Measurements from ENCODE around the gene CFDP1.

CFDP1 gene

DNA sequence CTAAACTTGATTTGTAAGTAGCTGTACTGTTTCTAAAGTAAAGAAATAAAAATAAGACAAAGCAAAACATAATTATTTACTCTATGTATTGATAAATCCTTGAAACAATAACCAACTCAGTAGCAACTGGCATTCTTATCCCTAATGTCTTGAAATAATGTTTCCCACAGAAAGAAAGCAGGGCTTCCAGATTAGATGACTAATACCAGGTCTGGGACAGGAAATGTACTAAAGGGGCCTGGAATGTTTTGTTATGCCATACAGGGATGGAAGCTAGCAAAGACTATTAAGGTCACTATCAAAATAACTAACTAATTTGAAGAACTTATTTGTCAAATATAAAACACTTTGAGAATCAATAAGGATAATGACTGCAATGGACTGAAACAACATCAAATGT lies 82.1 kb downstream of the CFDP1 start:
- TF ChIP-seq TEAD4 (IDR thresholded peaks at IDR 0.05) (no peak), FOXM1 (IDR thresholded peaks at IDR 0.05; ENCODE audit: borderline replicate concordance, low read depth) (no peak), EGR1 (IDR thresholded peaks at IDR 0.05) (no peak), EP300 (IDR thresholded peaks at IDR 0.05; ENCODE audit: borderline replicate concordance) (no peak), CEBPB (IDR thresholded peaks at IDR 0.05) (no peak), CREB1 (IDR thresholded peaks at IDR 0.05; ENCODE audit: low read depth) (no peak), YY1 (IDR thresholded peaks at IDR 0.05; ENCODE audit: low read depth) (no peak), NFIC (IDR thresholded peaks at IDR 0.05) (no peak), TCF12 (IDR thresholded peaks at IDR 0.05; ENCODE audit: low read depth) (no peak), ZBTB7A (IDR thresholded peaks at IDR 0.05; ENCODE audit: low read depth) (no peak), TAF1 (IDR thresholded peaks at IDR 0.05; ENCODE audit: low read depth) (no peak), RAD21 (IDR thresholded peaks at IDR 0.05; ENCODE audit: low read depth) (no peak)
- TF ChIP-seq, protein P1, sequence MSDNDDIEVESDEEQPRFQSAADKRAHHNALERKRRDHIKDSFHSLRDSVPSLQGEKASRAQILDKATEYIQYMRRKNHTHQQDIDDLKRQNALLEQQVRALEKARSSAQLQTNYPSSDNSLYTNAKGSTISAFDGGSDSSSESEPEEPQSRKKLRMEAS (IDR thresholded peaks at IDR 0.05), result no peak
- TF ChIP-seq, protein P2, sequence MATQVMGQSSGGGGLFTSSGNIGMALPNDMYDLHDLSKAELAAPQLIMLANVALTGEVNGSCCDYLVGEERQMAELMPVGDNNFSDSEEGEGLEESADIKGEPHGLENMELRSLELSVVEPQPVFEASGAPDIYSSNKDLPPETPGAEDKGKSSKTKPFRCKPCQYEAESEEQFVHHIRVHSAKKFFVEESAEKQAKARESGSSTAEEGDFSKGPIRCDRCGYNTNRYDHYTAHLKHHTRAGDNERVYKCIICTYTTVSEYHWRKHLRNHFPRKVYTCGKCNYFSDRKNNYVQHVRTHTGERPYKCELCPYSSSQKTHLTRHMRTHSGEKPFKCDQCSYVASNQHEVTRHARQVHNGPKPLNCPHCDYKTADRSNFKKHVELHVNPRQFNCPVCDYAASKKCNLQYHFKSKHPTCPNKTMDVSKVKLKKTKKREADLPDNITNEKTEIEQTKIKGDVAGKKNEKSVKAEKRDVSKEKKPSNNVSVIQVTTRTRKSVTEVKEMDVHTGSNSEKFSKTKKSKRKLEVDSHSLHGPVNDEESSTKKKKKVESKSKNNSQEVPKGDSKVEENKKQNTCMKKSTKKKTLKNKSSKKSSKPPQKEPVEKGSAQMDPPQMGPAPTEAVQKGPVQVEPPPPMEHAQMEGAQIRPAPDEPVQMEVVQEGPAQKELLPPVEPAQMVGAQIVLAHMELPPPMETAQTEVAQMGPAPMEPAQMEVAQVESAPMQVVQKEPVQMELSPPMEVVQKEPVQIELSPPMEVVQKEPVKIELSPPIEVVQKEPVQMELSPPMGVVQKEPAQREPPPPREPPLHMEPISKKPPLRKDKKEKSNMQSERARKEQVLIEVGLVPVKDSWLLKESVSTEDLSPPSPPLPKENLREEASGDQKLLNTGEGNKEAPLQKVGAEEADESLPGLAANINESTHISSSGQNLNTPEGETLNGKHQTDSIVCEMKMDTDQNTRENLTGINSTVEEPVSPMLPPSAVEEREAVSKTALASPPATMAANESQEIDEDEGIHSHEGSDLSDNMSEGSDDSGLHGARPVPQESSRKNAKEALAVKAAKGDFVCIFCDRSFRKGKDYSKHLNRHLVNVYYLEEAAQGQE (IDR thresholded peaks at IDR 0.05; ENCODE audit: low read depth), result no peak
- TF ChIP-seq, protein P3, sequence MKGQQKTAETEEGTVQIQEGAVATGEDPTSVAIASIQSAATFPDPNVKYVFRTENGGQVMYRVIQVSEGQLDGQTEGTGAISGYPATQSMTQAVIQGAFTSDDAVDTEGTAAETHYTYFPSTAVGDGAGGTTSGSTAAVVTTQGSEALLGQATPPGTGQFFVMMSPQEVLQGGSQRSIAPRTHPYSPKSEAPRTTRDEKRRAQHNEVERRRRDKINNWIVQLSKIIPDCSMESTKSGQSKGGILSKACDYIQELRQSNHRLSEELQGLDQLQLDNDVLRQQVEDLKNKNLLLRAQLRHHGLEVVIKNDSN (IDR thresholded peaks at IDR 0.05), result no peak

GRCh38 chr16:75345711-75346110 lies 87.6 kb downstream of the CFDP1 start:
- TF ChIP-seq TAF1 (IDR thresholded peaks at IDR 0.05; ENCODE audit: low read depth) (no peak), CREB1 (IDR thresholded peaks at IDR 0.05; ENCODE audit: low read depth) (no peak), TEAD4 (IDR thresholded peaks at IDR 0.05) (no peak), RAD21 (IDR thresholded peaks at IDR 0.05; ENCODE audit: low read depth) (no peak), EP300 (IDR thresholded peaks at IDR 0.05; ENCODE audit: borderline replicate concordance) (no peak), NFIC (IDR thresholded peaks at IDR 0.05) (no peak), YY1 (IDR thresholded peaks at IDR 0.05; ENCODE audit: low read depth) (no peak), CEBPB (IDR thresholded peaks at IDR 0.05) (no peak), FOXM1 (IDR thresholded peaks at IDR 0.05; ENCODE audit: borderline replicate concordance, low read depth) (no peak), TCF12 (IDR thresholded peaks at IDR 0.05; ENCODE audit: low read depth) (no peak), EGR1 (IDR thresholded peaks at IDR 0.05) (no peak)
- TF ChIP-seq, protein P1 (IDR thresholded peaks at IDR 0.05), result no peak
- TF ChIP-seq, protein P2 (IDR thresholded peaks at IDR 0.05; ENCODE audit: low read depth), result no peak

- TF ChIP-seq CREB1 (IDR thresholded peaks at IDR 0.05; ENCODE audit: low read depth), result no peak
- TF ChIP-seq, protein P3 (IDR thresholded peaks at IDR 0.05), result no peak
- TF ChIP-seq, protein P2 (IDR thresholded peaks at IDR 0.05; ENCODE audit: low read depth), result no peak
- no peak for TF ChIP-seq YY1 (IDR thresholded peaks at IDR 0.05; ENCODE audit: low read depth)
- TF ChIP-seq EGR1 (IDR thresholded peaks at IDR 0.05), result no peak
- no peak for TF ChIP-seq ZBTB7A (IDR thresholded peaks at IDR 0.05; ENCODE audit: low read depth)
- no peak for TF ChIP-seq RAD21 (IDR thresholded peaks at IDR 0.05; ENCODE audit: low read depth)
- TF ChIP-seq, protein P1 (IDR thresholded peaks at IDR 0.05), result no peak
- no peak for TF ChIP-seq TAF1 (IDR thresholded peaks at IDR 0.05; ENCODE audit: low read depth)
- no peak for TF ChIP-seq TCF12 (IDR thresholded peaks at IDR 0.05; ENCODE audit: low read depth)
- no peak for TF ChIP-seq FOXM1 (IDR thresholded peaks at IDR 0.05; ENCODE audit: borderline replicate concordance, low read depth)
- TF ChIP-seq NFIC (IDR thresholded peaks at IDR 0.05), result no peak
- TF ChIP-seq EP300 (IDR thresholded peaks at IDR 0.05; ENCODE audit: borderline replicate concordance), result no peak
These were observed 89.4 kb downstream of the CFDP1 start for GRCh38 chr16:75343941-75344340.

DNA sequence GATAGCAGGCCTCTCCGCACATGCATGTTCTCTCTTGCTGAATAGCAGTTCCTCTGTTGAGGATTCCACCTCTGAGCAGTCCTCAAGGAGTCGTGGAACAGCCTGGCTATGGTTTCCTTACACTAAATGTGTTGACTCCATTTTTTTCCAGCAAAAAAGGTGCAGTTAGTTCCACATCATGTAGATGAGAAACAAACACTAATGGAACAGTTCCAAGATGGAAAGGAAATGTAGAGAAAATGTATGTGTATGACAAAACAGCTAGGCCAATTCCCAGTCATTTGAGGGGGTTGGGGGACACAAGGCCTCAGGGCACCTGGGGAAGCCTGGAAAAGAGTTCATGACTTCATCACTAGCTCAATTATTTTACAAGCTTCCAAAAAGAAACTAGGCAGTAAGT lies 90.0 kb downstream of the CFDP1 start:
- no peak for TF ChIP-seq ZBTB7A (IDR thresholded peaks at IDR 0.05; ENCODE audit: low read depth)
- TF ChIP-seq, protein P3 (IDR thresholded peaks at IDR 0.05), result no peak
- TF ChIP-seq TCF12 (IDR thresholded peaks at IDR 0.05; ENCODE audit: low read depth), result no peak
- no peak for TF ChIP-seq NFIC (IDR thresholded peaks at IDR 0.05)
- no peak for TF ChIP-seq EGR1 (IDR thresholded peaks at IDR 0.05)
- TF ChIP-seq CEBPB (IDR thresholded peaks at IDR 0.05), result no peak
- no peak for TF ChIP-seq CREB1 (IDR thresholded peaks at IDR 0.05; ENCODE audit: low read depth)
- no peak for TF ChIP-seq FOXM1 (IDR thresholded peaks at IDR 0.05; ENCODE audit: borderline replicate concordance, low read depth)
- TF ChIP-seq YY1 (IDR thresholded peaks at IDR 0.05; ENCODE audit: low read depth), result no peak
- TF ChIP-seq RAD21 (IDR thresholded peaks at IDR 0.05; ENCODE audit: low read depth), result no peak
- TF ChIP-seq, protein P2 (IDR thresholded peaks at IDR 0.05; ENCODE audit: low read depth), result no peak
- TF ChIP-seq EP300 (IDR thresholded peaks at IDR 0.05; ENCODE audit: borderline replicate concordance), result no peak
- no peak for TF ChIP-seq TAF1 (IDR thresholded peaks at IDR 0.05; ENCODE audit: low read depth)
- TF ChIP-seq, protein P1 (IDR thresholded peaks at IDR 0.05), result no peak
- no peak for TF ChIP-seq TEAD4 (IDR thresholded peaks at IDR 0.05)
